Lower leg skin (tissue), 4 donors: ENCODE measurements around the gene TRAF3IP1. TPM values are rescaled to one million over a fixed set of nuclear protein-coding genes. Genes with fewer than 3 reads are reported as not detected.
"Not testable (repeated sequence)": the region's sequence is repeated elsewhere in the genome, so short reads cannot be mapped to it uniquely, and the experiment has no call there.

Experiments
- DNase-seq, 2 donors: peaks; one replicate each; pipeline ENCODE4 v3.0.0-alpha.2; 2019; ENCODE audit warnings: low spot score in 2 of 2
- H3K4me3 ChIP-seq: fragments of 200-600 bp; sonication (generic); 2 replicates; pipeline ENCODE4 v1.5.1; 2017; ENCODE audit warnings: mild to moderate bottlenecking, low read depth; ENCODE audit not compliant: poor library complexity, severe bottlenecking
- POLR2A ChIP-seq, 2 donors: fragments of 450-650 bp; IDR thresholded peaks; one replicate each; pipeline ENCODE4 v1.6.1; 2016 to 2017; ENCODE audit warnings: antibody characterized with exemption in 2 of 2, mild to moderate bottlenecking in 1 of 2, moderate library complexity in 1 of 2
- whole genome bisulfite sequencing, 2 donors: methylation state at CpG; one replicate each; pipeline ENCODE4 v1.1.5; 2018; 5-methylcytosine and 5-hydroxymethylcytosine counted together
- intact Hi-C: fragments of 100-400 bp; cut with DNase I; formaldehyde crosslinking; loops from one replicate; pipeline ENCODE4 v1.15.0; 2023; ENCODE audit warnings: low total_unique reads
- total RNA-seq, 4 donors: library from RNA; depleted of rRNA; stranded (reverse); fragments of >200 nt; gene quantifications; one replicate each; pipeline ENCODE4 v1.1.0, GENCODE V29; 2016
- TF ChIP-seq, protein P1 (sequence below), 3 donors: fragments of 450-650 bp; IDR thresholded peaks; one replicate each; pipeline ENCODE4 v1.5.1; 2016; ENCODE audit warnings: antibody characterized with exemption in 3 of 3, mild to moderate bottlenecking in 3 of 3, moderate library complexity in 2 of 3

The TRAF3IP1 gene
- total RNA-seq, 4 donors from 2014 or later = 4.3 to 8.7 (median 8.2) TPM

DNA sequence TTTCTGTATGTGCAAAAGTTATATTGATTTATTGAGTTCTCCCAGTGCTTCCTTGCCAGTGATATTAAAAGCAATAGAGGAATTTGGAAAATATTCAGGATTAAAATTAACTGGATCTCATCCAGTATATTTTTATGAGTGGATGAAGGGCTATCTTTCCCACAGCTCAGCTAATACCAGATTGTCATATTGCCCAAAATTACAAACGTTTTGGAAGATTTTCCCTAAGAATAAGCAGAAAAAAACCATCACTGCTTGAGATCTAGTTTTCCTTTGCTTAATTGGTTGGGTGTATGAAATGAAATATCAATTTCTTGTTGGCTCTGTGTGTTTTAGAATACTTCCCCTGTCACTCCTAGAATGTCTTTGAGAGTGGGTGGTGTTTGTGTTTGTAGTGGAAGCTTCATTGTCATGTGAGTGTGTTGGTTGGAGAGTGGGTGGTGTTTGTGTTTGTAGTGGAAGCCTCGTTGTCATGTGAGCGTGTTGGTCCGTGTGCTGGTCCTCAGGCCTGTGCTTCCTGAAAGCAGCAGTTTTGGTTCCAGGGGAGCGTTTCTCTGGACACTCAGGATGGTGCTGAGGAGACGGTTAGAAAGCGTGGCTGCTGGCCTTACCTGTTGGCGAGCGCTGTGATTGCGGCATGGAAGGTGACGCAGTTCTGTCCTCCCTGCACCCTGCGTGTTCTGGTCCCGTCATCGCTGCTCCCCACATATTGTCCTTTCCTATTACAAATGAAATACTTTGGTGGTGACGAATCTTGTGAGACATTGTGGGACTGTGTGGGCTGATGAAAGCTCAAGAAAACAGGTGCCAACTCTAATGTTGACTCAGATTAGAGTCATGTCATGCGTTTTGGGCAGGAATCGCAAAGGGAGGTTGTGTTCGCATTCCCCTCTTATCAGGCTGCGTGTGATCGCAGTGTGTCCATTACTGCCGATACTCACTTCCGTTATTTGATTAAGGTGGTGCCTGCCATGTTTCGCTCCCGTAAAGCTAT lies 118.8 kb downstream of the TRAF3IP1 start:
- no peak for TF ChIP-seq POLR2A (IDR thresholded peaks at IDR 0.05)
- TF ChIP-seq, protein P1, sequence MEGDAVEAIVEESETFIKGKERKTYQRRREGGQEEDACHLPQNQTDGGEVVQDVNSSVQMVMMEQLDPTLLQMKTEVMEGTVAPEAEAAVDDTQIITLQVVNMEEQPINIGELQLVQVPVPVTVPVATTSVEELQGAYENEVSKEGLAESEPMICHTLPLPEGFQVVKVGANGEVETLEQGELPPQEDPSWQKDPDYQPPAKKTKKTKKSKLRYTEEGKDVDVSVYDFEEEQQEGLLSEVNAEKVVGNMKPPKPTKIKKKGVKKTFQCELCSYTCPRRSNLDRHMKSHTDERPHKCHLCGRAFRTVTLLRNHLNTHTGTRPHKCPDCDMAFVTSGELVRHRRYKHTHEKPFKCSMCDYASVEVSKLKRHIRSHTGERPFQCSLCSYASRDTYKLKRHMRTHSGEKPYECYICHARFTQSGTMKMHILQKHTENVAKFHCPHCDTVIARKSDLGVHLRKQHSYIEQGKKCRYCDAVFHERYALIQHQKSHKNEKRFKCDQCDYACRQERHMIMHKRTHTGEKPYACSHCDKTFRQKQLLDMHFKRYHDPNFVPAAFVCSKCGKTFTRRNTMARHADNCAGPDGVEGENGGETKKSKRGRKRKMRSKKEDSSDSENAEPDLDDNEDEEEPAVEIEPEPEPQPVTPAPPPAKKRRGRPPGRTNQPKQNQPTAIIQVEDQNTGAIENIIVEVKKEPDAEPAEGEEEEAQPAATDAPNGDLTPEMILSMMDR (IDR thresholded peaks at IDR 0.05) = no peak
- intact Hi-C loops = loop anchor here (10.0 kb wide), 1 partner anchor 64 kb away; no protein-coding TSS in a partner anchor
- peak in 1 of 2 donors; percentile 84 for DNase-seq
- 73 to 79% methylated on average over 24 of the region's 24 CpGs for WGBS, 2 donors
- H3K4me3 ChIP-seq = no peak overlapping the region

GRCh38 chr2:238439917-238440316 lies 119.6 kb downstream of the TRAF3IP1 start:
- TF ChIP-seq, protein P1 (IDR thresholded peaks at IDR 0.05) = no peak
- TF ChIP-seq POLR2A (IDR thresholded peaks at IDR 0.05) = no peak
- no peak for DNase-seq
- 70 to 90% methylated on average over 2 of the region's 2 CpGs for WGBS, 2 donors
- intact Hi-C loops = loop anchor here (10.0 kb wide), 1 partner anchor 65 kb away; no protein-coding TSS in a partner anchor
- H3K4me3 ChIP-seq = no peak overlapping the region

- 81 to 82% methylated on average over 4 of the region's 4 CpGs for WGBS, 2 donors
- intact Hi-C loops = no loop called here
These were observed 120.0 kb downstream of the TRAF3IP1 start for GRCh38 chr2:238440331-238440730.

DNA sequence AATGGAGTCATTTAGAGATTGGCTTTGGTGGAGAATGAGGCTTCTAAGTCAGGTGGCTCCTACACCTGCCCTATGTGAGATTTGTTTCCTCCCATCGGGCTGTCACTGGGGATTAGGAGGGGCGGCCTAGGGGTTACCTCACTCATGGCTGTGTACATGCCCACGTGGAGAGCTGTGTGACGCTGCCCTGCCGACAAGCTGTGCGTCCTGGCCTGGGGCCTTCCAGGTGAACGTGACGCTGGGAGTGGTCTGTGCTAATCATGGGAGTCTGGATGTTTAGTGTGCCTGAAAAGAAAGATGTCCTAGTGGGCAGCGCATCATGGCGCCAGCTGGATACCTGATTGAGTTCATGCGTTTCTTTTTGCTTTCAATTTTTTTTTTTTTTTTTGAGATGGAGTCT lies 120.4 kb downstream of the TRAF3IP1 start:
- no peak for TF ChIP-seq POLR2A (IDR thresholded peaks at IDR 0.05)
- TF ChIP-seq, protein P1 (IDR thresholded peaks at IDR 0.05) = no peak
- H3K4me3 ChIP-seq = no peak overlapping the region
- intact Hi-C loops = no loop called here
- DNase-seq = peak in 1 of 2 donors; percentile 50
- 88 to 93% methylated on average over 11 of the region's 11 CpGs for WGBS, 2 donors

More at GRCh38 chr2:238440331-238440730, 120.0 kb downstream of the TRAF3IP1 start:
- peak in 1 of 2 donors; percentile 67 for DNase-seq
- TF ChIP-seq, protein P1 (IDR thresholded peaks at IDR 0.05) = no peak
- TF ChIP-seq POLR2A (IDR thresholded peaks at IDR 0.05) = no peak
- no peak overlapping the region for H3K4me3 ChIP-seq

DNA sequence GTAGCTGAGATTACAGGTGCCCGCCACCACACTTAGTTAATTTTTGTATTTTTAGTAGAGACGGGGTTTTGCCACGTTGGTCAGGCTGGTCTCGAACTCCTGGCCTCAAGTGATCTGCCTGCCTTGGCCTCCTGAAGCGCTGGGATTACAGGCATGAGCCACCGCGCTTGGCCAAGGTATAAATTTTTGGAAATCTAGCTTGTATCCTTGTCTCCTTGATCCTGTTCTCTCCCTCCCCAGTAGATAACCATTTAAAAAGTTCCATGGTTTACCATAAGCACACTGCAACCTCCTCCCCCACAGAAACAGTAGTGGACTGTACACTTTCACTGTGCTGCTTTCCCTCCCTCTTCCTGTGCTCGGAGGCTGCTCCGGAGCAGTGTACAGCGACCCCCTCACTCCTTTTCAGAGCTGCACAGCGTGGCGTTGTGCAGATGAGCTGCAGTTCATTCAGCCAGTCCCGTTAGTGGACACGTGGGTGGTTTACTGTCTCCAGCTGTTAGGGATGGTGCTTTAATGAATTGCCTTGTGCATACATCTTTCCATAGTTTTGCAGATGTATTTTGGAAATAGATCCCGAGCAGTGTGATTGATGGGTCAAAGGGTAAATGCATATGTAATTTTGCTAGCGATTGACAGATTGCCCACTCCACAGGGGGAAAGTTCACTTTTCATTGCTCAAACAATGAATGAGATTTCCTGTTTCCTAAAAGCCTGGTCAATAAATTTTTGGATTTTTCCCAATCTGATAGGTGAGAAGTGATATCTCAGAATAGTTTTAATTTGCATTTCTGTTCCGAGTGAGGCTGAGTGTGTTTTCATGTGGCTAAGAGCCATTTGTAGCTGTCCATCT lies 121.2 kb downstream of the TRAF3IP1 start:
- intact Hi-C loops = no loop called here
- 69 to 74% methylated on average over 17 of the region's 17 CpGs for WGBS, 2 donors
- H3K4me3 ChIP-seq = no peak overlapping the region
- peak in 1 of 2 donors; percentile 26 for DNase-seq
- TF ChIP-seq, protein P1 (IDR thresholded peaks at IDR 0.05) = no peak
- no peak for TF ChIP-seq POLR2A (IDR thresholded peaks at IDR 0.05)

DNA sequence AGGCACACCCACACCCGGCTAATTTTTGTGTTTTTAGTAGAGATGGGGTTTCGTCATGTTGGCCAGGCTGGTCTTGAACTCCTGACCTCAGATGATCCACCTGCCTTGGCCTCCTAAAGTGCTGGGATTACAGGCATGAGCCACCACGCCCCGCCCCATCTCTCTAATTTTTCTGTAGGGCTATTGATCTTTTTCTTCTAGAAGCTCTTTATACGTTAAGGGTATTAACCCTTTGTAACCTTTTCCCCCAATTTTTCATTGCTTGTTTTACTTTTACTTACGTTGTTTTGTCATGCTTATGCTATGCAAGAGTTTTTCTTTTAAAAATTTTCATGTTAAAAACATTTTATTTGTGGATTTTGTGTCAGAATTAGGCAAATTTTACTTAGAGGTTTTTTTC lies 121.9 kb downstream of the TRAF3IP1 start:
- DNase-seq = peak in 1 of 2 donors; percentile 8
- intact Hi-C loops, H3K4me3 ChIP-seq: not testable (repeated sequence)
- whole genome bisulfite sequencing, 2 donors = 67 to 78% methylated on average over 6 of the region's 6 CpGs
